OCI-LY3 (cell line): ENCODE data around the gene GAB1.
A peak's percentile ranks its signal among the peaks of the same experiment; 100 is the strongest.

Experiments used
- H2AFZ ChIP-seq: fragments of 200-600, 300-600 bp; shearing (Covaris generic); 2 replicates; pipeline ENCODE4 v1.6.0; 2014; ENCODE audit warnings: antibody characterized with exemption, low read depth, low read length
- H3K27ac ChIP-seq: fragments of 200-600, 300-600 bp; sonication (generic); 2 replicates; pipeline ENCODE4 v1.5.1; 2014; ENCODE audit warnings: mild to moderate bottlenecking, low read length, moderate library complexity, mixed read lengths
- H3K27me3 ChIP-seq: fragments of 200-600, 300-600 bp; sonication (generic); 2 replicates; pipeline ENCODE4 v1.6.1; 2014; ENCODE audit warnings: low read depth, low read length, mixed read lengths
- H3K36me3 ChIP-seq: fragments of 200-600, 300-600 bp; sonication (generic); replicated peaks from 2 replicates; pipeline ENCODE3; 2014; ENCODE audit warnings: low read depth, low read length, mixed read lengths
- H3K4me1 ChIP-seq: fragments of 300-600, 200-600 bp; sonication (generic); 2 replicates; pipeline ENCODE4 v1.6.1; 2014; ENCODE audit warnings: low read length, mixed read lengths
- H3K4me2 ChIP-seq: fragments of 200-600, 300-600 bp; sonication (generic); 2 replicates; pipeline ENCODE4 v1.6.1; 2014; ENCODE audit warnings: low read length, mixed read lengths
- H3K4me3 ChIP-seq: fragments of 300-600, 200-600 bp; sonication (generic); 2 replicates; pipeline ENCODE4 v1.5.1; 2014; ENCODE audit warnings: antibody characterized with exemption, mild to moderate bottlenecking, low read length, moderate library complexity
- H3K79me2 ChIP-seq: fragments of 300-600, 200-600 bp; shearing (Covaris generic); 2 replicates; pipeline ENCODE4 v1.6.1; 2014; ENCODE audit warnings: mild to moderate bottlenecking, low read length, mixed read lengths
- H3K9ac ChIP-seq: fragments of 300-600, 200-600 bp; shearing (Covaris generic); 2 replicates; pipeline ENCODE4 v1.6.0; 2014; ENCODE audit warnings: mild to moderate bottlenecking, low read length, moderate library complexity
- H3K9me3 ChIP-seq: fragments of 200-600, 300-600 bp; shearing (Covaris generic); 2 replicates; pipeline ENCODE4 v1.6.1; 2014; ENCODE audit warnings: low read length, mixed read lengths; ENCODE audit not compliant: insufficient read depth
- H4K20me1 ChIP-seq: fragments of 200-600, 300-600 bp; sonication (generic); 2 replicates; pipeline ENCODE4 v1.6.1; 2016; ENCODE audit warnings: low read length, mixed read lengths; ENCODE audit not compliant: insufficient read depth
- EZH2phosphoT487 ChIP-seq: fragments of 200-600 bp; shearing (Covaris generic); IDR thresholded peaks from 2 replicates; pipeline ENCODE4 v1.6.1; 2018; ENCODE audit warnings: antibody characterized with exemption, mixed run types, low read depth
- TF ChIP-seq, protein P1 (sequence below): fragments of 200-600, 300-600 bp; sonication (generic); IDR thresholded peaks from 2 replicates; pipeline ENCODE4 v1.5.1; 2014; ENCODE audit warnings: antibody characterized with exemption, low read length, low read depth

The GAB1 gene

GRCh38 chr4:143514497-143514896 lies 177.8 kb downstream of the GAB1 start:
- Histone ChIP-seq H4K20me1 (peaks cover 46% of the 10 kb centered on the region), H3K4me1 (peaks cover 27% of the 10 kb centered on the region), H3K27ac (peak overlapping the region; percentile 71), H3K9me3 (no peaks in the 10 kb centered on the region), H3K36me3 (peaks cover 29% of the 10 kb centered on the region), H3K9ac (peak overlapping the region; percentile 91), H3K4me3 (peak overlapping the region; percentile 86), H3K4me2 (peak overlapping the region; percentile 79), H3K27me3 (peaks cover 5% of the 10 kb centered on the region; the same call in 1 of the 2 replicates), H3K79me2 (peaks cover 61% of the 10 kb centered on the region), H2AFZ (no peak overlapping the region)
- TF ChIP-seq EZH2phosphoT487, result no peak
- TF ChIP-seq, protein P1, sequence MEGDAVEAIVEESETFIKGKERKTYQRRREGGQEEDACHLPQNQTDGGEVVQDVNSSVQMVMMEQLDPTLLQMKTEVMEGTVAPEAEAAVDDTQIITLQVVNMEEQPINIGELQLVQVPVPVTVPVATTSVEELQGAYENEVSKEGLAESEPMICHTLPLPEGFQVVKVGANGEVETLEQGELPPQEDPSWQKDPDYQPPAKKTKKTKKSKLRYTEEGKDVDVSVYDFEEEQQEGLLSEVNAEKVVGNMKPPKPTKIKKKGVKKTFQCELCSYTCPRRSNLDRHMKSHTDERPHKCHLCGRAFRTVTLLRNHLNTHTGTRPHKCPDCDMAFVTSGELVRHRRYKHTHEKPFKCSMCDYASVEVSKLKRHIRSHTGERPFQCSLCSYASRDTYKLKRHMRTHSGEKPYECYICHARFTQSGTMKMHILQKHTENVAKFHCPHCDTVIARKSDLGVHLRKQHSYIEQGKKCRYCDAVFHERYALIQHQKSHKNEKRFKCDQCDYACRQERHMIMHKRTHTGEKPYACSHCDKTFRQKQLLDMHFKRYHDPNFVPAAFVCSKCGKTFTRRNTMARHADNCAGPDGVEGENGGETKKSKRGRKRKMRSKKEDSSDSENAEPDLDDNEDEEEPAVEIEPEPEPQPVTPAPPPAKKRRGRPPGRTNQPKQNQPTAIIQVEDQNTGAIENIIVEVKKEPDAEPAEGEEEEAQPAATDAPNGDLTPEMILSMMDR, result no peak

DNA sequence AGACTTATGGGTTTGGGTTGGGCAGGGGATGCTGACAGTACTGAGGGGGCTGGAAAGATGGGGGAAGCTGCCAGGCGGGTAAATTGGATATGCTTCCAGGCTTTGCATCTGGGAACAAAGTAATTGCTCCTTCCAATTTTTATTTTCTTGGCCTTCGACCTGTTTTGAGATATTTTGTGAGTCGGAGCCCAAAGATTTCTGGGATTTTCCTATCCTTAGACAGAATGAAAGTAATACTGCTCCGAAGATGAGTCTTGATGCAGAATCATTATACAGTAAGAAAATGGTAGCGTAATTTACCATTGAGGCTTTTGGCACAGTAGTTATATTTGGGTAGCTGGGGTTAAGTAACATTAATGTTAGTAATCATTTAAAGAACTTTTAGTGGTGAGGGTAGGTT lies 178.2 kb downstream of the GAB1 start:
- peak overlapping the region; percentile 79 for H3K4me2 ChIP-seq
- TF ChIP-seq, protein P1, result no peak
- no peak for TF ChIP-seq EZH2phosphoT487
- peaks cover 33% of the 10 kb centered on the region for H3K36me3 ChIP-seq
- peak overlapping the region; percentile 91 for H3K9ac ChIP-seq
- no peak overlapping the region for H2AFZ ChIP-seq
- 0 out of 2 replicates have a peak, but pooled peaks cover under 1% of the 10 kb centered on the region for H3K27me3 ChIP-seq
- H3K9me3 ChIP-seq, result no peaks in the 10 kb centered on the region
- H4K20me1 ChIP-seq, result peaks cover 49% of the 10 kb centered on the region
- H3K4me3 ChIP-seq, result peak overlapping the region; percentile 86
- no peak overlapping the region; the same call in 1 of the 2 replicates for H3K27ac ChIP-seq
- peaks cover 65% of the 10 kb centered on the region for H3K79me2 ChIP-seq
- H3K4me1 ChIP-seq, result peaks cover 27% of the 10 kb centered on the region

DNA sequence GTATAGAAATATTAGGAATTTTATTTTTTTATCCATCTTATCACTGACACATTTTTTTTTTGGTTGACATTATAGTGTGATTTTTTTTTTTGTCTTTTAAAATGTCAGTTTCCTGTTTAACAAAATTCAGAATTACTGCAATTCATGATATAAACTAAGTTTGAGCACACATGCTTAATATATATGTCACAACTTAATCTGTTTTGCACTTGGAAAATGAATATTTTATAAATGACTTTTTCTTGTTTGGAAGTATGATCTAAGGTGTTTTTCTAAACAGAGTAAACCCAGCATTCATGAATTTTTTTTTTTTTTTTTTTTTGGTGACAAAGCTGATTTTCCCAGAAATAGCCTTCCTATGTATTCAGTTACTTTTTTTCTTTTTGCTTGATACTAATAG lies 179.2 kb downstream of the GAB1 start:
- no peaks in the 10 kb centered on the region for H3K27me3 ChIP-seq
- H3K4me2 ChIP-seq, result peak overlapping the region; percentile 79
- no peak overlapping the region for H3K27ac ChIP-seq
- no peaks in the 10 kb centered on the region for H3K9me3 ChIP-seq
- peaks cover 55% of the 10 kb centered on the region for H4K20me1 ChIP-seq
- peaks cover 27% of the 10 kb centered on the region for H3K4me1 ChIP-seq
- TF ChIP-seq EZH2phosphoT487, result no peak
- TF ChIP-seq, protein P1, result no peak
- 0 out of 2 replicates have a peak overlapping the region, but pooled peaks have one; percentile 86 for H3K4me3 ChIP-seq
- H3K79me2 ChIP-seq, result peaks cover 75% of the 10 kb centered on the region
- H3K36me3 ChIP-seq, result peaks cover 42% of the 10 kb centered on the region
- no peak overlapping the region for H2AFZ ChIP-seq
- no peak overlapping the region for H3K9ac ChIP-seq

GRCh38 chr4:143517764-143518163 lies 181.1 kb downstream of the GAB1 start:
- Histone ChIP-seq H3K9ac (no peak overlapping the region), H3K79me2 (peaks cover 92% of the 10 kb centered on the region), H3K4me2 (no peak overlapping the region)

More at GRCh38 chr4:143517764-143518163, 181.1 kb downstream of the GAB1 start:
- no peak overlapping the region for H3K4me3 ChIP-seq
- H3K4me1 ChIP-seq, result peaks cover 21% of the 10 kb centered on the region
- no peak for TF ChIP-seq EZH2phosphoT487
- TF ChIP-seq, protein P1, result no peak
- no peaks in the 10 kb centered on the region for H3K27me3 ChIP-seq
- H2AFZ ChIP-seq, result no peak overlapping the region
- H3K9me3 ChIP-seq, result no peaks in the 10 kb centered on the region
- peaks cover 57% of the 10 kb centered on the region for H3K36me3 ChIP-seq
- H4K20me1 ChIP-seq, result peaks cover 55% of the 10 kb centered on the region
- H3K27ac ChIP-seq, result no peak overlapping the region
